ENCODE measurements around the gene LRP5.

DNA sequence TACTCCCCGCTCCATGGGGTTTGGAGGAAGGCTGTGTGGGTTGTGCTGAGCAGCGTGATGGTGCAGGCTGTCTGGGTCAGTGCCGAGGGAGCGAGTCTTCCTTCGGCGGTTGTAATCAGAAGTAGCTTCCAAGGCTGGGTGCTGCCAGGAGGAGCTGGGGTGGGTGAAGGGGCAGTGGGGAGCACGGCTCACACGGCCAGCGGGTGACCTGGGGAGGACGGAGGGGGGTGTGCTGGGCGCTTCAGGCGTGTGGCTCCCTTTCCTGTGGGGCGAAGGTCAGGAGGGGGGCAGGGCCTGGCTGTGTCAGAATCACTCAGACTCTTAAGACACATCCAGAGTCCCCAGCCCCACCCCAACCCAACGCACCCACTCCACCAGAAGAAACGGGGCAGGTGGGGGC, 60.2 kb downstream of the LRP5 start:
- TF ChIP-seq POLR2A (IDR thresholded peaks at IDR 0.05) (no peak), CTCF (IDR thresholded peaks at IDR 0.05) (no peak)
